ENCODE measurements around the gene MYH13. TPM values are rescaled to one million over a fixed set of nuclear protein-coding genes. Genes with fewer than 3 reads are reported as not detected.

The MYH13 gene
- total RNA-seq, 1 experiment from 2014 or later: not detected

- Histone ChIP-seq H3F3A (ENCODE audit: insufficient read depth, low read depth) (no peaks in the 10 kb centered on the region), H3K9me2 (ENCODE audit: insufficient read depth) (no peaks in the 10 kb centered on the region), H3K4me2 (no peak overlapping the region), H3K27ac (no peak overlapping the region), H3K27me3 (ENCODE audit: insufficient read depth, low read depth) (peaks cover 4% of the 10 kb centered on the region; the same call in 1 of the 2 replicates), H3K36me3 (ENCODE audit: low read depth) (no peaks in the 10 kb centered on the region), H3K79me2 (ENCODE audit: low read depth) (no peaks in the 10 kb centered on the region), H4K20me1 (ENCODE audit: insufficient read depth) (no peaks in the 10 kb centered on the region), H3K4me3 (no peak overlapping the region), H3K4me1 (replicated peaks; ENCODE audit: insufficient read depth) (no peaks in the 10 kb centered on the region), H3K9me3 (ENCODE audit: insufficient read depth, low read depth) (no peaks in the 10 kb centered on the region), H2AFZ (no peak overlapping the region)
- DNase-seq: no peak
- intact Hi-C loops (cut with micrococcal nuclease; ENCODE audit: unreplicated experiment): loop anchor here (10.0 kb wide), 1 partner anchor 325 kb away; no protein-coding TSS in a partner anchor
- ChIA-PET CTCF (no interaction called here), POLR2A (ENCODE audit: unreplicated experiment) (no interaction called here)
- TF ChIP-seq, protein P1, sequence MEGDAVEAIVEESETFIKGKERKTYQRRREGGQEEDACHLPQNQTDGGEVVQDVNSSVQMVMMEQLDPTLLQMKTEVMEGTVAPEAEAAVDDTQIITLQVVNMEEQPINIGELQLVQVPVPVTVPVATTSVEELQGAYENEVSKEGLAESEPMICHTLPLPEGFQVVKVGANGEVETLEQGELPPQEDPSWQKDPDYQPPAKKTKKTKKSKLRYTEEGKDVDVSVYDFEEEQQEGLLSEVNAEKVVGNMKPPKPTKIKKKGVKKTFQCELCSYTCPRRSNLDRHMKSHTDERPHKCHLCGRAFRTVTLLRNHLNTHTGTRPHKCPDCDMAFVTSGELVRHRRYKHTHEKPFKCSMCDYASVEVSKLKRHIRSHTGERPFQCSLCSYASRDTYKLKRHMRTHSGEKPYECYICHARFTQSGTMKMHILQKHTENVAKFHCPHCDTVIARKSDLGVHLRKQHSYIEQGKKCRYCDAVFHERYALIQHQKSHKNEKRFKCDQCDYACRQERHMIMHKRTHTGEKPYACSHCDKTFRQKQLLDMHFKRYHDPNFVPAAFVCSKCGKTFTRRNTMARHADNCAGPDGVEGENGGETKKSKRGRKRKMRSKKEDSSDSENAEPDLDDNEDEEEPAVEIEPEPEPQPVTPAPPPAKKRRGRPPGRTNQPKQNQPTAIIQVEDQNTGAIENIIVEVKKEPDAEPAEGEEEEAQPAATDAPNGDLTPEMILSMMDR (conservative IDR thresholded peaks at IDR 0.05): no peak
- no peak for TF ChIP-seq EZH2 (IDR thresholded peaks at IDR 0.05; ENCODE audit: low read depth)
- BruUV-seq (replicated peaks): no TSS peak
Measured at GRCh38 chr17:10290041-10290440, 82.8 kb downstream of the MYH13 start.

GRCh38 chr17:10286324-10286723, 86.5 kb downstream of the MYH13 start:
- H3K4me3 ChIP-seq: no peak overlapping the region
- no TSS peak for BruUV-seq (replicated peaks)
- POLR2A ChIA-PET (ENCODE audit: unreplicated experiment): no interaction called here
- no peaks in the 10 kb centered on the region for H4K20me1 ChIP-seq (ENCODE audit: insufficient read depth)
- H3K27ac ChIP-seq: no peak overlapping the region
- peaks cover 4% of the 10 kb centered on the region; the same call in 1 of the 2 replicates for H3K27me3 ChIP-seq (ENCODE audit: insufficient read depth, low read depth)
- H2AFZ ChIP-seq: no peak overlapping the region
- no peaks in the 10 kb centered on the region for H3K79me2 ChIP-seq (ENCODE audit: low read depth)
- no peaks in the 10 kb centered on the region for H3K36me3 ChIP-seq (ENCODE audit: low read depth)
- intact Hi-C loops (cut with micrococcal nuclease; ENCODE audit: unreplicated experiment): no loop called here
- H3K4me1 ChIP-seq (replicated peaks; ENCODE audit: insufficient read depth): no peaks in the 10 kb centered on the region
- no peaks in the 10 kb centered on the region for H3K9me2 ChIP-seq (ENCODE audit: insufficient read depth)
- no peaks in the 10 kb centered on the region for H3F3A ChIP-seq (ENCODE audit: insufficient read depth, low read depth)
- CTCF ChIA-PET: no interaction called here
- DNase-seq: no peak
- no peaks in the 10 kb centered on the region for H3K9me3 ChIP-seq (ENCODE audit: insufficient read depth, low read depth)
- TF ChIP-seq, protein P1 (conservative IDR thresholded peaks at IDR 0.05): no peak
- TF ChIP-seq EZH2 (IDR thresholded peaks at IDR 0.05; ENCODE audit: low read depth): no peak
- H3K4me2 ChIP-seq: no peak overlapping the region

DNA sequence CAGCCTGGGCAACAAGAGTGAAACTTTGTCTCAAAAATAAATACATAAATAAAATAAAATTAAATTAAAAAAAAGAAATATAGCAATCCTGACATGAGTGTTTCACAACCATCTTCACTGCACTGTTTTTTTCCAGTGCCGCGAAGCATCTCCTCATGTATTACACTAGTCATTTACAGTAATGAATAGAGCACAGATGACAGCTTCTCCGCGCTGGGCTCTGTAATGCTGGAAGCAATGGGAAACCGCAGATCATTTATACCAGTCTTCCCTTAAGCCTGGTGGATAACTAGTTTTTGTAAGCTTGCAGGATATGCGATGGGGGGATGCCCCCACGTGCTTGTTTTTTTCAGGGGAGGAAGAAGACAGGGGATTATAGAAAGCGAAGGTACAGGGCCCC, 86.9 kb downstream of the MYH13 start:
- no peaks in the 10 kb centered on the region for H3K9me3 ChIP-seq (ENCODE audit: insufficient read depth, low read depth)
- intact Hi-C loops (cut with micrococcal nuclease; ENCODE audit: unreplicated experiment): no loop called here
- H3K4me1 ChIP-seq (replicated peaks; ENCODE audit: insufficient read depth): no peaks in the 10 kb centered on the region
- no peak overlapping the region for H3K4me2 ChIP-seq
- H3K27ac ChIP-seq: no peak overlapping the region
- H4K20me1 ChIP-seq (ENCODE audit: insufficient read depth): no peaks in the 10 kb centered on the region
- CTCF ChIA-PET: no interaction called here
- H3K9me2 ChIP-seq (ENCODE audit: insufficient read depth): no peaks in the 10 kb centered on the region
- no TSS peak for BruUV-seq (replicated peaks)
- no peak overlapping the region for H3K4me3 ChIP-seq
- H3K79me2 ChIP-seq (ENCODE audit: low read depth): no peaks in the 10 kb centered on the region
- TF ChIP-seq EZH2 (IDR thresholded peaks at IDR 0.05; ENCODE audit: low read depth): no peak
- no peak overlapping the region for H2AFZ ChIP-seq
- H3K27me3 ChIP-seq (ENCODE audit: insufficient read depth, low read depth): peaks cover 4% of the 10 kb centered on the region; the same call in 1 of the 2 replicates
- no peaks in the 10 kb centered on the region for H3F3A ChIP-seq (ENCODE audit: insufficient read depth, low read depth)
- no peak for DNase-seq
- POLR2A ChIA-PET (ENCODE audit: unreplicated experiment): no interaction called here
- no peaks in the 10 kb centered on the region for H3K36me3 ChIP-seq (ENCODE audit: low read depth)

GRCh38 chr17:10280068-10280467, 92.7 kb downstream of the MYH13 start:
- intact Hi-C loops (cut with micrococcal nuclease; ENCODE audit: unreplicated experiment): no loop called here
- ChIA-PET POLR2A (ENCODE audit: unreplicated experiment) (no interaction called here), CTCF (no interaction called here)

More at GRCh38 chr17:10280068-10280467, 92.7 kb downstream of the MYH13 start:
- Histone ChIP-seq H2AFZ (no peak overlapping the region), H3K4me1 (replicated peaks; ENCODE audit: insufficient read depth) (no peaks in the 10 kb centered on the region), H3K9me2 (ENCODE audit: insufficient read depth) (no peaks in the 10 kb centered on the region), H3K27me3 (ENCODE audit: insufficient read depth, low read depth) (peaks cover 3% of the 10 kb centered on the region; the same call in 1 of the 2 replicates), H3K9me3 (ENCODE audit: insufficient read depth, low read depth) (no peaks in the 10 kb centered on the region), H3F3A (ENCODE audit: insufficient read depth, low read depth) (no peaks in the 10 kb centered on the region), H3K4me3 (no peak overlapping the region), H4K20me1 (ENCODE audit: insufficient read depth) (no peaks in the 10 kb centered on the region), H3K36me3 (ENCODE audit: low read depth) (no peaks in the 10 kb centered on the region), H3K27ac (no peak overlapping the region), H3K4me2 (no peak overlapping the region), H3K79me2 (ENCODE audit: low read depth) (no peaks in the 10 kb centered on the region)
- no TSS peak for BruUV-seq (replicated peaks)
- DNase-seq: no peak
- TF ChIP-seq, protein P1 (conservative IDR thresholded peaks at IDR 0.05): no peak
